ENCODE results near the gene OXTR.

Gene OXTR

GRCh38 chr3:8709801-8710507 lies 59.5 kb downstream of the OXTR start:
- no peak for DNase-seq

GRCh38 chr3:8709287-8709686 lies 60.1 kb downstream of the OXTR start:
- DNase-seq, result no peak

DNA sequence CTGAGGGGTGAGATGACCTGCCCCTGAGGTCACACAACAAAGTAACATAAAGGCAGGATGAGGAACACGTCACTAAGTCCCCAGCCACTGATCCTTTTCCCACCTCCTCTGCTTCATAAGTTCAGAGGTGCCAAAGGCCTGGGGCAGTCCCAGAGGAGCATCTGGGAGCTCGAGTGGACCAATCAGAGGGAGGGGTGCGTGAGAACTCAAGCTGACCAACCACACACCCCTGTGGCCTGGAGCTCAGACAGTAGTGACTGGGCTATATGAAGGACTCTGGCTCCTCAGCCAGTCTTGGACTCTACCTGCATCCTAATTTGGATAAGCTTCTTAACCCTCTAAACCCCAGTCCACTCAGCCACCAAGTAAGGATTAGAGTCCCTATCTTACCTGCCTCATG lies 63.8 kb downstream of the OXTR start:
- no peak for DNase-seq

DNA sequence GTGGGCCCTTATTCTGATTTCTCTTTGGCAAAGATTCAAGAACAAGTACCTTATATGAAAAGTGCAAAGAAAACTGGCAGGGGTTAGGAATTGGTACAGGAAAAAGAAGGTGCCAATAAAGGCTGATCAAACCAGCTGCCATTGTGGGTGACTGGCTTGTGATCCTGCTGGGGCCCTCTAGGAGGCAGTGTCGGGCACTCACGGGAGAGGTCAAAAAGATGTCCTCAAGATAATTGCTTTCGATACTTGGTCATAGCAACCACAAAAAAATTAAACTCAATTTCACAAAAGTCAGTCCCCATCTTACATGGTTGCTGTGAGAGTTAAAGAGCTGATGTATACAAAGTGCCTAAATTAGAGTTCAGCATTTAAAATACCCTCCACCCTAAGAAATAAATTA lies 66.9 kb downstream of the OXTR start:
- DNase-seq, result no peak

Measured in bone marrow (tissue), 2 donors.